DMS153 treated with DMSO at 0.1 percent for 48 hours (cell line): Measurements from ENCODE around the gene CCDC107.
"Not testable (repeated sequence)": the region's sequence is repeated elsewhere in the genome, so short reads cannot be mapped to it uniquely, and the experiment has no call there.

Experiments used
- DNase-seq: peaks from one replicate; lab custom pipeline; 2025; ENCODE audit not compliant: unreplicated experiment; lab: John Stamatoyannopoulos, UW

The CCDC107 gene

GRCh38 chr9:35637427-35637955, 20.6 kb upstream of the CCDC107 start:
- DNase-seq: not testable (repeated sequence)

DNA sequence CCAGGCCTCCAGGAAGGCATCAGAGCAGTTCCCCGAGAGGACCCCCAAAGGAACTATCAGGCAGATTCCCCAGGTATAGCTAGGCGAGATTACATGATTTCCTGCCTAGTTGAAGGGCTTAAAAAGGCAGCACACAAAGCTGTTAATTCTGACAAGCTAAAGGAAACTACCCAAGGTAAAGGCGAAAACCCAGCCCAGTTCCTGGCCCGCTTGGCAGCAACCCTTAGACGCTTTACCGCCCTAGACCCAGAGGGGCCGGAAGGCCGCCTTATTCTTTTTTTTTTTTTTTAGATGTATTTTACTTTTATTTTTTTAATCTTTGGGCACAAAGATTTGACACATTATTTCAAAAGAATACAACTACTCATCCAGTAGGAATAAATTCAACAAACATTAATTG, 19.3 kb upstream of the CCDC107 start:
- not testable (repeated sequence) for DNase-seq

GRCh38 chr9:35639225-35639624, 18.9 kb upstream of the CCDC107 start:
- DNase-seq: not testable (repeated sequence)

- DNase-seq: no peak
Observed at GRCh38 chr9:35639631-35640030, 18.5 kb upstream of the CCDC107 start.

DNA sequence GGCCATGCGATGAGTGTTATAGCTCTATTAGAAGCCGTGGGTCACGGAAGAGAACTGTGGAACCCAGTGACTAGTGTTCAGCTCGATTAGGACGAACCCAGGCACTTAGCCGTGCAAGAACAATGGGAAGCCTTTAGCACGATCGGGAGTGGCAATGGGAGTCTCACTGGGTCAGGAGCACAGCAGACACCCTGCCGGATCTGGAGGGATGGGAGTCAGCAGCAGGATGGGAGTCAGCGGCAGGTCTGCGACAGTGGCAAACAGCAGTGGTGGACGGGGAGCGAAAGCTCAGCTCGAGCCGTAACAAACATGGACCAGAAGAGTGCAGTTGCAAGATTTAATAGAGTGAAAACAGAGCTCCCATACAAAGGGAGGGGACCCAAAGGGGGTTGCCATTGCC, 17.7 kb upstream of the CCDC107 start:
- DNase-seq: not testable (repeated sequence)

- not testable (repeated sequence) for DNase-seq
Observed at GRCh38 chr9:35641478-35641877, 16.6 kb upstream of the CCDC107 start.

DNA sequence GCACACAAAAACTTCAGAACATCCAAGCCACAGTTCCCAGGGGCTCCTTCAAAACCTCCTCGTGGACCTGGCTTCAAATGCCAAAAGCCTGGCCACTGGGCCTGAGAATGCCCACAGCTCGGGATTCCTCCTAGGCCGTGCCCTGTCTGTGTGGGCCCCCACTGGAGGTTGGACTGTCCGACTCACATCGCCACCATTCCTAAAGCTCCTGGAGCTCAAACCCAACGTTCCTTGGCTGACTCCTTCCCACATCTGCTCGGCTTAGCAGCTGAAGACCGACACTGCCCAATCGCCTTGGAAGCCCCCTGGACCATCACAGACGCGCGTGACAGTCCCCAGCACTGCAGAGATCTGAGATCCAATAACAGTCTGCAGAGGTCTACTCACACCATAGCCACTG, 15.0 kb upstream of the CCDC107 start:
- DNase-seq: no peak

GRCh38 chr9:35645736-35646135, 12.4 kb upstream of the CCDC107 start:
- DNase-seq: not testable (repeated sequence)

- DNase-seq: peak; percentile 44
Observed at GRCh38 chr9:35646153-35646532, 11.9 kb upstream of the CCDC107 start.

- peak; percentile 89 for DNase-seq
Observed at GRCh38 chr9:35646533-35647265, 11.4 kb upstream of the CCDC107 start.

GRCh38 chr9:35649431-35650340, 8.4 kb upstream of the CCDC107 start:
- DNase-seq: no peak

GRCh38 chr9:35650341-35651158, 7.5 kb upstream of the CCDC107 start, which contains the start of gene SIT1:
Gene SIT1 (minus strand): TSS chr9:35650931. CDS start chr9:35650853, 78 bp downstream.
- DNase-seq: no peak

- DNase-seq: no peak
Observed at GRCh38 chr9:35651956-35652828, 5.9 kb upstream of the CCDC107 start.

DNA sequence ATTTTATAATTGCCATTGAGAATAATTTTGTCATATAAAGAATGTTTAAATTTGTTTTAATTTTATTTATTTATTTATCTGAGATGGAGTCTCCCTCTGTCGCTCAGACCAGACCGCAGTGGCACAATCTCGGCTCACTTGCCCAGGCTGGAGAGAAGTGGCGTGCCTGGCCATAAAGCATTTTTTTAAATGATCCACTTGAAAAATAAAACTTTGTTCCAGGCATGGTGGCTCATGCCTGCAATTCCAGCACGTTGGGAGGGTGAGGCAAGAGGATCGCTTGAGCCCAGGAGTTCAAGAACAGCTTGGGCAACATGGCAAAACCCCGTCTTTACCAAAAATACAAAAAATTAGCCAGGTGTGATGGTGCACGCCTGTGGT, 5.3 kb upstream of the CCDC107 start:
- no peak for DNase-seq

- no peak for DNase-seq
Observed at GRCh38 chr9:35653611-35654010, 4.5 kb upstream of the CCDC107 start.

DNA sequence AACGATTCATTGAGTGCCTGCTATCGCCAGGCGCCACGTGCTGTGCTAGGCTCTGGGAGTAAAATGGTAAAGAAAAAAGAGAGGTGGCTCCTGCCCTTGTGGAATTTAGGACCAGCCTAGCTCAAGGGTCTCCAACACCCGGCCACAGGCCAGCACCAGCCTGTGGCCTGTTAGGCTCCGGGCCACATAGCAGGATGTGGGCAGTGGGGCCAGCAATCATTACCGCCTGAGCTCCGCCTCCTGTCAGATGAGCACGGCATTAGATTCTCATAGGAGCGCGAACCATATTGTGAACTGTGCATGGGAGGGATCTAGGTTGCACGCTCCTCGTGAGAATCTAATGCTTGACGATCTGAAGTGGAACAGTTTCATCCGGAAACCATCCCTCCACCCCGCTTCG, 1.7 kb upstream of the CCDC107 start:
- DNase-seq: no peak

DNA sequence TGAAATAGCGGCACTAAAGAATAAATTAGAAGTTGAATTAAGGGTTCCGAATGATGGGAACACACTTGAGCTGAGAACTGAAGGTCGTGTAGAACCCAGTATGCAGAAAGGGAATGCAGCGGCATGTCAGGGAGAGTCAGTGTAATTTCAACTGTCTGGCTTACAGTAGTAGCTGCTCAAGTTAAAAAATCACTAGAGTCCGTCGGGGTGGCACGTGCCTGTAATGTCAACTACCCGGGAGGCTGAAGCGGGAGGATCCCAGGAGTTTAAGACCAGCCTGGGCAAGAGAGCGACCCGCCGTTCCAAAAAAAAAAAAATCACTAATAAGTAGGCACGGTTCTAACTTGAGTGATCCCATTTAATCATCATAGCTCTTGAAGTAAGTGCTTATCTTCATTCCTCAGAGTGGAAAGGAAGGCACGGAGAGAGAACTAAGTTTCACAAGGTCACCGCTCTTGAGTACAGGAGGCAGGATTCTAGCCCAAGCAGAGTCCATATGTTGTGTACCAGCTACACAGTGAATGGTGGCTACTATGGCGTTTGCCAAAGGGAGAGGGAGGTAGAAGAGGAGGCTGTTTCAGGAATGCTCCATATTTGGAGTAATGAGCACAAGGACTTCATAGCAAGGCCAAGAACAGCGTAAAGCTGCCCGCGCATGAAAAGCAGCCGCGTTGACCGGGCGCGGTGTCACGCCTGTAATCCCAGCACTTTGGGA, 1.1 kb upstream of the CCDC107 start:
- no peak for DNase-seq

DNA sequence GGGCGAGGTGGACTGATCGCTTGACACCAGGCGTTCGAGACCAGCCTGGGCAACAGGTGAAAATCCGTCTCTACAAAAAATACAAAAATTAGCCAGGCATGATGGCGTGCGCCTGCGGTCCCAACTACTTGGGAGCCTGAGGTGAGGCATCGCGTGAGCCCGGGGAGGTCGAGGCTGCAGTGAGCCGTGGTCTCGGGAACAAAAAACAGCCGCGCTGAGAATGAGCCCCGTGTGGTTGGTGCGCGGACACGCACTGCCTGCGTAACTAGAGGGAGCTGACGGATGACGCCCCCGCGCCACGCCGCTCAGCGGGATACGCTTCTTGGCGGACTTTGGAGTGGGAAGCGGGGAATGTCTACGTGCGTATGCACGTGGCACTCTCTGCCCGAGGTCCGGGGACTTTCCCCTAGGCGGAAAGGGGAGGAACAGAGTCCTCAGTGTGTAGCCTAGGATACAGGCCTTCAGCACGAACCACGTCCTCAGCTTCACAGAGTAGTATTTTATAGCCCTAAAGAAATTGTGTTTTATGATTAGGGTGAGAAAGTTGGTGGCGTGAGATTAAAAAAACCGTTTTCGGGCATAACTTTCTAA, 451 bp upstream of the CCDC107 start, which contains the start of gene RMRP:
RMRP (minus strand) TSS at position 474 of the 591 bp plus-strand sequence.
- DNase-seq: peak; percentile 93

GRCh38 chr9:35658968-35659220, 802 bp downstream of the CCDC107 start:
- DNase-seq: no peak
